Tibial nerve (tissue), 4 donors: ENCODE measurements around the gene RUNX3.
"Not testable (repeated sequence)": the region's sequence is repeated elsewhere in the genome, so short reads cannot be mapped to it uniquely, and the experiment has no call there.

Experiments used
- CTCF ChIP-seq, 5 experiments: fragments of 200-600 bp in 3 of 5; fragments of 450-650 bp in 2 of 5; sonication (generic) in 3 of 5; IDR thresholded peaks; one replicate each; pipeline ENCODE4 v1.5.1; 2016 to 2019; ENCODE audit warnings: antibody characterized with exemption in 5 of 5, mild to moderate bottlenecking in 3 of 5, moderate library complexity in 2 of 5
- EP300 ChIP-seq, 2 donors: sonication (generic); formaldehyde crosslinking; IDR thresholded peaks; one replicate each; pipeline ENCODE4 v1.6.1; 2017; ENCODE audit warnings: antibody characterized with exemption in 2 of 2, mild to moderate bottlenecking in 1 of 2
- POLR2A ChIP-seq, 2 donors: fragments of 450-650 bp; IDR thresholded peaks; one replicate each; pipeline ENCODE4 v1.6.1; 2017; ENCODE audit warnings: antibody characterized with exemption in 2 of 2, mild to moderate bottlenecking in 2 of 2, moderate library complexity in 2 of 2

DNA sequence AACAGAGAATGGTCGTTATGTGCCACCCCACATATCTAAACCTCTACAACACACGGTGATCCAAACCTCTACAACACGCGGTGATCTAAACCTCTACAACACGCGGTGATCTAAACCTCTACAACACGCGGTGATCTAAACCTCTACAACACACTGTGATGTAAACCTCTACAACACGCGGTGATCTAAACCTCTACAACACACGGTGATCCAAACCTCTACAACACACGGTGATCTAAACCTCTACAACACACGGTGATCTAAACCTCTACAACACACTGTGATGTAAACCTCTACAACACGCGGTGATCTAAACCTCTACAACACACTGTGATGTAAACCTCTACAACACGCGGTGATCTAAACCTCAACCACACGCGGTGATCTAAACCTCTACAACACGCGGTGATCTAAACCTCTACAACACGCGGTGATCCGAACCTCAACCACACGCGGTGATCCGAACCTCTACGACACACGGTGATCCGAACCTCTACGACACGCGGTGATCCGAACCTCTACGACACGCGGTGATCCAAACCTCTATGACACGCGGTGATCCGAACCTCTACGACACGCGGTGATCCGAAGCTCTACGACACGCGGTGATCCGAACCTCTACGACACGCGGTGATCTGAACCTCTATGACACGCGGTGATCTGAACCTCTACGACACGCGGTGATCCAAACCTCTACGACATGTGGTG lies 22.3 kb downstream of the RUNX3 start:
- TF ChIP-seq EP300, CTCF, POLR2A (IDR thresholded peaks at IDR 0.05): not testable (repeated sequence)
